Right lobe of liver (tissue), 6 donors: ENCODE data around the gene RANBP1. TPM values are rescaled to one million over a fixed set of nuclear protein-coding genes. Genes with fewer than 3 reads are reported as not detected.

ENCODE experiments used
- ATAC-seq, 4 donors: fragments of 200-7000 bp; cut with Tn5 transposase; one replicate each; pipeline ENCODE4 v1.9.1; 2020; ENCODE audit warnings: mild to moderate bottlenecking in 4 of 4, moderate library complexity in 4 of 4
- DNase-seq, 3 donors: peaks; one replicate each; pipeline ENCODE4 v3.0.0-alpha.2; 2020
- H3K27ac ChIP-seq, 3 donors: fragments of 200-600 bp; one replicate each; pipeline ENCODE4 v1.8.0; 2022
- H3K27me3 ChIP-seq, 2 donors: fragments of 200-600 bp; one replicate each; pipeline ENCODE4 v1.8.0; 2022
- H3K36me3 ChIP-seq, 4 donors: fragments of 200-600 bp; sonication (generic) in 1 of 4; one replicate each; pipeline versions ENCODE4 v1.5.1 to v1.8.0; 2017 to 2022; ENCODE audit warnings: control low read depth in 1 of 4
- H3K4me1 ChIP-seq, 4 donors: fragments of 200-600 bp; sonication (generic) in 1 of 4; one replicate each; pipeline versions ENCODE4 v1.5.1 to v1.8.0; 2017 to 2022; ENCODE audit warnings: control low read depth in 1 of 4
- H3K4me3 ChIP-seq, 3 donors: fragments of 200-600 bp; one replicate each; pipeline ENCODE4 v1.8.0; 2022
- H3K9me3 ChIP-seq, 4 donors: fragments of 200-600 bp; sonication (generic) in 1 of 4; one replicate each; pipeline versions ENCODE4 v1.5.1 to v1.8.0; 2017 to 2022; ENCODE audit warnings: control low read depth in 1 of 4
- POLR2A ChIP-seq: fragments of 450-650 bp; IDR thresholded peaks from one replicate; pipeline ENCODE4 v1.6.1; 2017; ENCODE audit warnings: antibody characterized with exemption, mild to moderate bottlenecking
- WGBS: methylation state at CpG from one replicate; pipeline ENCODE4 v1.1.6; 2018; ENCODE audit warnings: low coverage, low lambda C conversion rate; ENCODE audit not compliant: insufficient coverage; ENCODE audit errors: missing lambda C conversion rate; 5-methylcytosine and 5-hydroxymethylcytosine counted together
- intact Hi-C, 2 donors: fragments of 100-400 bp; cut with DNase I; formaldehyde crosslinking; loops; one replicate each; pipeline versions ENCODE4 v1.11.2 to v1.14.1; 2022
- total RNA-seq, 6 experiments: library from RNA; depleted of rRNA in 2 of 6; stranded (reverse); fragments of >200 nt in 2 of 6; fragmentation: NEBNext Ultra II Directional in 3 of 6; extraction: Animal tissue kit (Norgen Biotek cat#: 25700) in 3 of 6; gene quantifications; one replicate each; pipeline versions ENCODE4 v1.1.0 to v1.2.4, GENCODE V29; 2016 to 2023
- TF ChIP-seq, protein P1 (sequence below), 4 donors: fragments of 200-600 bp in 3 of 4; fragments of 450-650 bp in 1 of 4; IDR thresholded peaks; one replicate each; pipeline versions ENCODE4 v1.5.1 to v1.8.0; 2016 to 2022; ENCODE audit warnings: antibody characterized with exemption in 4 of 4, mild to moderate bottlenecking in 2 of 4
- donor health status: DM: no; HTN: yes; CAD: no.
- donor health status: DM: no; HTN: no; CAD: no.
- donor health status: DM: no; HTN: no; CAD: no.
- donor health status: DM: no; HTN: yes; CAD: no.
- donor health status: DM: no; HTN: yes; CAD: no.

The RANBP1 gene
- total RNA-seq, 6 experiments from 2014 or later, result 39.5 to 224 (median 52.2) TPM

DNA sequence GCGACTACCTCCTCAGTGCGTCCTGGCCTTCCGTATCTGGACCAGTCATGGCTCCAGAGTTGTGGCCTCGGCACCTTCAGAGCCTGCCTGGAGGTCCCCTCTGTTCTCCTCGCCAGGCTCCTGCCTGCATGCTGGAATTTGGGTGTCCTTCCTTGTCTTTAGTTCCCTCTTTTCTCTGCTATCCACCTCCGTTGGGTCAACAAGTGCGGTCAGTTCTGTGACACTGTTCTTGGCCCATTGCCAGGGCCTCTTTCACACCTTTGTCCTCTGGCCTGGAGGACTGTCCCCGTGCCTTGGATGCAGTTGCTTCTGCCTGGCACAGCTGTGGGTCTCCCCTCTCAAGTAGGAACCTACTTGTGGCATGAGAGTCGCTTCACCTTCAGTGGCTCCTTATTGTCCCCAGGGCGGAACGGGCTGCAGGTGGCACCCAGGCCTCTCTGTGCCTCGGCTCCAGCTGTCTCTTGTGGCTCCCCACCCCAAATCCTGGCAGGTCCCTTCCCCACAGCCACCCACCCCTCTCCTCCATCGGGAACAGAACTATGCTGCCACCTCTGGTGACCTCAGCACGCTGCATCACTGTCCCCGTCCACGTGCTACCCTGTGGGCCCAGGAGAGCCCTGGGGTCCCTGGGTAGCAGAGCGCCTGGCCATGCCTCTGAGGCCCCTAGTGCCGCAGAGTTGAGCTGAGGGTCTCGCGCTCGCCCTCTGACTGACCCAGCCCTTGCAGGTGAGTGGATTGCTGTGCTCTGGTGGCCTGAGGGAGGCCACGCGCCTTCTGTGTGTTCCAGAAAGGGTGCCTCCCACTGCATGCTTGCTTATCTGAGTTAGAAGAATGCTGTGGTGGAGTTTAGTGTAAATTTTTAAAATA is 31.1 kb upstream of the RANBP1 start:
- Histone ChIP-seq H3K27ac (peak overlapping the region in 2 of 3 donors; percentile 72 to 74), H3K4me1 (peaks cover 0 to 46% (median 28%) of the 10 kb centered on the region in 4 donors), H3K9me3 (no peaks in the 10 kb centered on the region), H3K36me3 (peaks cover 2 to 42% (median 23%) of the 10 kb centered on the region in 4 donors), H3K27me3 (no peaks in the 10 kb centered on the region), H3K4me3 (no peak overlapping the region)
- TF ChIP-seq, protein P1, sequence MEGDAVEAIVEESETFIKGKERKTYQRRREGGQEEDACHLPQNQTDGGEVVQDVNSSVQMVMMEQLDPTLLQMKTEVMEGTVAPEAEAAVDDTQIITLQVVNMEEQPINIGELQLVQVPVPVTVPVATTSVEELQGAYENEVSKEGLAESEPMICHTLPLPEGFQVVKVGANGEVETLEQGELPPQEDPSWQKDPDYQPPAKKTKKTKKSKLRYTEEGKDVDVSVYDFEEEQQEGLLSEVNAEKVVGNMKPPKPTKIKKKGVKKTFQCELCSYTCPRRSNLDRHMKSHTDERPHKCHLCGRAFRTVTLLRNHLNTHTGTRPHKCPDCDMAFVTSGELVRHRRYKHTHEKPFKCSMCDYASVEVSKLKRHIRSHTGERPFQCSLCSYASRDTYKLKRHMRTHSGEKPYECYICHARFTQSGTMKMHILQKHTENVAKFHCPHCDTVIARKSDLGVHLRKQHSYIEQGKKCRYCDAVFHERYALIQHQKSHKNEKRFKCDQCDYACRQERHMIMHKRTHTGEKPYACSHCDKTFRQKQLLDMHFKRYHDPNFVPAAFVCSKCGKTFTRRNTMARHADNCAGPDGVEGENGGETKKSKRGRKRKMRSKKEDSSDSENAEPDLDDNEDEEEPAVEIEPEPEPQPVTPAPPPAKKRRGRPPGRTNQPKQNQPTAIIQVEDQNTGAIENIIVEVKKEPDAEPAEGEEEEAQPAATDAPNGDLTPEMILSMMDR (IDR thresholded peaks at IDR 0.05), result peak; percentile 18 to 37 (median 28)
- no peak for TF ChIP-seq POLR2A
- peak; percentile 46 to 60 (median 56) for ATAC-seq
- intact Hi-C loops, result no loop called here
- WGBS, result 31% methylated on average over 18 of the region's 23 CpGs
- DNase-seq, result peak; percentile 76 to 92 (median 89)

DNA sequence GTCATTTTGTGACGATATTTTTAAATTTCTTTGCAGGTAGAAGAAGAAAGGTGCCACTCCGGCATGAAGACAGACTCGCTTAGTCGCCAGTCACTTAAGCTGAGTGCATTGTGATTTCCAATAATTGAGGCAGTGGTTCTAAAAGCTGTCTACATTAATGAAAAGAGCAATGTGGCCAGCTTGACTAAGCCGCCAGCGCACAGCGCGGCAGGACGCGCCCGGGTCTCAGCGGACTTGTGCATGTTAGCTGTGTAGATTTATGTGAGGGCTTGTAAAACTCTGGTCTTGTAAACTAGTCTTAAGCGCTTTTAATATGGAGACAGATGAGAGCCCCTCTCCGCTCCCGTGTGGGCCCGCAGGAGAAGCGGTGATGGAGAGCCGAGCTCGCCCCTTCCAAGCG is 30.3 kb upstream of the RANBP1 start:
- TF ChIP-seq, protein P1 (IDR thresholded peaks at IDR 0.05), result no peak
- ATAC-seq (no peak), DNase-seq (no peak)
- Histone ChIP-seq H3K4me3 (no peak overlapping the region), H3K4me1 (peaks cover 0 to 46% (median 28%) of the 10 kb centered on the region in 4 donors), H3K36me3 (peaks cover 9 to 51% (median 31%) of the 10 kb centered on the region in 4 donors), H3K27me3 (no peaks in the 10 kb centered on the region), H3K9me3 (no peaks in the 10 kb centered on the region), H3K27ac (peak overlapping the region in 2 of 3 donors; percentile 72 to 74)
- 90% methylated on average over 10 of the region's 20 CpGs for WGBS
- intact Hi-C loops, result no loop called here

DNA sequence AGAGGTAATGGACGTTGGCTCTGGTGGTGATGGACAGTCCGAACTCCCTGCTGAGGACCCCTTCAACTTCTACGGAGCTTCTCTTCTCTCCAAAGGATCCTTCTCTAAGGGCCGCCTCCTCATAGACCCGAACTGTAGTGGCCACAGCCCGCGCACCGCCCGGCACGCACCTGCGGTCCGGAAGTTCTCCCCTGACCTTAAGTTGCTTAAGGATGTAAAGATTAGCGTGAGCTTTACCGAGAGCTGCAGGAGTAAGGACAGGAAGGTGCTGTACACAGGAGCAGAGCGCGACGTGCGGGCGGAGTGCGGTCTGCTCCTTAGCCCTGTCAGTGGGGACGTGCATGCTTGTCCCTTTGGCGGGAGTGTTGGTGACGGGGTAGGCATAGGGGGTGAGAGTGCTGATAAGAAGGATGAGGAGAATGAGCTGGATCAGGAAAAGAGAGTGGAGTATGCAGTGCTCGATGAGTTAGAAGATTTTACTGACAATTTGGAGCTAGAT is 29.8 kb upstream of the RANBP1 start:
- no peak for TF ChIP-seq POLR2A
- TF ChIP-seq, protein P1 (IDR thresholded peaks at IDR 0.05), result no peak
- intact Hi-C loops, result no loop called here
- H3K4me3 ChIP-seq, result no peak overlapping the region
- no peak for ATAC-seq
- no peak for DNase-seq
- no peaks in the 10 kb centered on the region for H3K9me3 ChIP-seq
- peaks cover 0 to 44% (median 26%) of the 10 kb centered on the region in 4 donors for H3K4me1 ChIP-seq
- peaks cover 9 to 56% (median 34%) of the 10 kb centered on the region in 4 donors for H3K36me3 ChIP-seq
- H3K27me3 ChIP-seq, result no peaks in the 10 kb centered on the region
- H3K27ac ChIP-seq, result no peak overlapping the region
- 87% methylated on average over 11 of the region's 24 CpGs for WGBS

DNA sequence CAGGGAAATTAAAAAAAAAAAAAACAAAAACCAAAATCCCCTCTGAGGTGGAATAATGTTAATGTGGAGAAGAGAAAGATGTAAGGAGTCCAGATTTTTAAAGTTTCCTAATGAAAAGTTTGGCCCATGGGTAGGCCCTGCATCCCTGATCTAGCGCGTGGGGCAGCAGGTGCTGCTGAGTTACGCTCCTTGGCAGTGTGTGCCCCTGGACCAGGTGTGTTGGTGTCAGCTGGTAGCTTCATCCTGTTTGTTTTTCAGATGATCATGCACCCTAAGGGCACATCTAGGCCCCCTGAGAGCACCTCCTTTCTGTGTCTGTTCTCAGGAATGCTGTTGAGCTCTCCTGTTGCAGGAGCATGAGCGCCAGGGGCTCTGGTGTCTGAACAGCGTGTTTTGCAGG is 29.1 kb upstream of the RANBP1 start:
- no peaks in the 10 kb centered on the region for H3K27me3 ChIP-seq
- ATAC-seq (no peak), DNase-seq (no peak)
- no peak overlapping the region for H3K4me3 ChIP-seq
- H3K9me3 ChIP-seq, result no peaks in the 10 kb centered on the region
- H3K27ac ChIP-seq, result no peak overlapping the region
- WGBS, result 98% methylated on average over 5 of the region's 5 CpGs
- H3K36me3 ChIP-seq, result peaks cover 9 to 62% (median 38%) of the 10 kb centered on the region in 4 donors
- TF ChIP-seq, protein P1 (IDR thresholded peaks at IDR 0.05), result no peak
- TF ChIP-seq POLR2A, result no peak
- peaks cover 0 to 38% (median 23%) of the 10 kb centered on the region in 4 donors for H3K4me1 ChIP-seq
- intact Hi-C loops, result no loop called here
